Activated B cell treated with CpG ODN at 0.5 μM for 24 hours (primary cell): ENCODE measurements around the gene C5orf47. TPM values are rescaled to one million over a fixed set of nuclear protein-coding genes. Genes with fewer than 3 reads are reported as not detected.

Source experiments
- ATAC-seq: fragments of 200-7000 bp; cut with Tn5 transposase; one replicate; pipeline ENCODE4 v1.10.0; 2021; ENCODE audit warnings: low read depth, mild to moderate bottlenecking, moderate library complexity
- CTCF ChIA-PET: fragments of 350-600 bp; sonication (Branson Sonifier 250); formaldehyde crosslinking; loops from one replicate; lab custom pipeline; 2021; ENCODE audit warnings: antibody characterized with exemption; lab: Charles Lee
- POLR2A ChIA-PET: fragments of 350-600 bp; sonication (Branson Sonifier 250); formaldehyde crosslinking; loops from one replicate; lab custom pipeline; 2021; ENCODE audit warnings: antibody characterized with exemption; lab: Charles Lee
- DNase-seq: peaks from one replicate; pipeline ENCODE4 v3.0.0; 2022
- H3K27ac Mint-ChIP-seq: one replicate; pipeline ENCODE4 v1.8.0; 2020; ENCODE audit warnings: mixed read lengths
- H3K27me3 Mint-ChIP-seq: one replicate; pipeline ENCODE4 v1.8.0; 2021; ENCODE audit warnings: mixed read lengths
- H3K36me3 Mint-ChIP-seq: one replicate; pipeline ENCODE4 v1.8.0; 2021; ENCODE audit warnings: low read depth, mixed read lengths
- H3K4me1 Mint-ChIP-seq: one replicate; pipeline ENCODE4 v1.8.0; 2021; ENCODE audit warnings: mixed read lengths
- H3K4me3 Mint-ChIP-seq: one replicate; pipeline ENCODE4 v1.8.0; 2020; ENCODE audit warnings: mild to moderate bottlenecking, mixed read lengths
- H3K9me3 Mint-ChIP-seq: one replicate; pipeline ENCODE4 v1.8.0; 2020; ENCODE audit warnings: mixed read lengths
- CTCF ChIP-seq: fragments of 200-600 bp; IDR thresholded peaks from one replicate; pipeline ENCODE4 v1.8.0; 2022; ENCODE audit warnings: antibody characterized with exemption, mild to moderate bottlenecking
- intact Hi-C: fragments of 100-400 bp; cut with micrococcal nuclease; formaldehyde crosslinking; loops from one replicate; pipeline ENCODE4 v1.15.1; 2024
- total RNA-seq: library from RNA; stranded (reverse); gene quantifications from 2 replicates; pipeline ENCODE4 v1.2.3, GENCODE V29; 2022

Gene C5orf47
- total RNA-seq, 1 donor from 2014 or later: not detected

DNA sequence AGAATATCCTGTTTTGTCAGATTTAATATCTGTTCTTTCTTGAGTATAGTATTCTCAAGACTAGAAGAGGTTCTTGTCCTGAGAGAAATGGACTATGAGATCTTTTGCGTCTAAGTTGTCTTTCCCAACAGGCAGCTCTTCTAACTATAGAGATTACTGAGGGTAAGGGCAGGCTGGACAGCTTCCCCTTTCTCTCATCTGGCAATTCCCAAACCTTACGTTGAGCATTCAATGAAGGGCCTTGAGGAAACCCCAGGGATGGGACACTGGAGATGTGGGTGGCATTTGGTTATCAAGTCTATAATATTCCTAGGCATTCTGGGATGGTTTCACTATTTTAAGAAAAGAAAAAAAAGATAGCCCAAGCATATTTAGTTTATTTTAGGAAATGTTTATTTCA lies 28.0 kb upstream of the C5orf47 start:
- Mint-ChIP-seq H3K27ac (no peak overlapping the region), H3K4me3 (no peak overlapping the region), H3K4me1 (no peaks in the 10 kb centered on the region), H3K9me3 (no peaks in the 10 kb centered on the region), H3K27me3 (no peaks in the 10 kb centered on the region), H3K36me3 (peaks cover 16% of the 10 kb centered on the region)
- CTCF ChIA-PET: interaction anchor here (2.5 kb wide), 1 partner anchor 345 kb away, joined by 6 read pairs; no protein-coding TSS in a partner anchor
- DNase-seq: no peak
- intact Hi-C loops: no loop called here
- no peak for TF ChIP-seq CTCF
- POLR2A ChIA-PET: no interaction called here
- no peak for ATAC-seq

- POLR2A ChIA-PET: no interaction called here
- intact Hi-C loops: no loop called here
These were observed 27.6 kb upstream of the C5orf47 start for GRCh38 chr5:173961418-173961817.

GRCh38 chr5:173962436-173962972 lies 26.5 kb upstream of the C5orf47 start:
- ChIA-PET CTCF (interaction anchor here (2.5 kb wide), 1 partner anchor 347 kb away, joined by 6 read pairs; no protein-coding TSS in a partner anchor), POLR2A (no interaction called here)
- peaks cover 12% of the 10 kb centered on the region for H3K36me3 Mint-ChIP-seq
- intact Hi-C loops: no loop called here
- no peaks in the 10 kb centered on the region for H3K9me3 Mint-ChIP-seq
- H3K27ac Mint-ChIP-seq: no peak overlapping the region
- TF ChIP-seq CTCF: no peak
- H3K4me1 Mint-ChIP-seq: no peaks in the 10 kb centered on the region
- no peaks in the 10 kb centered on the region for H3K27me3 Mint-ChIP-seq
- H3K4me3 Mint-ChIP-seq: no peak overlapping the region
- no peak for ATAC-seq
- DNase-seq: no peak

More at GRCh38 chr5:173961418-173961817, 27.6 kb upstream of the C5orf47 start:
- no peak for DNase-seq
- Mint-ChIP-seq H3K4me3 (no peak overlapping the region), H3K36me3 (peaks cover 13% of the 10 kb centered on the region), H3K27me3 (no peaks in the 10 kb centered on the region), H3K27ac (no peak overlapping the region), H3K4me1 (no peaks in the 10 kb centered on the region), H3K9me3 (no peaks in the 10 kb centered on the region)
- ATAC-seq: no peak
- CTCF ChIA-PET: interaction anchor here (2.5 kb wide), 1 partner anchor 346 kb away, joined by 6 read pairs; no protein-coding TSS in a partner anchor
- TF ChIP-seq CTCF: no peak

DNA sequence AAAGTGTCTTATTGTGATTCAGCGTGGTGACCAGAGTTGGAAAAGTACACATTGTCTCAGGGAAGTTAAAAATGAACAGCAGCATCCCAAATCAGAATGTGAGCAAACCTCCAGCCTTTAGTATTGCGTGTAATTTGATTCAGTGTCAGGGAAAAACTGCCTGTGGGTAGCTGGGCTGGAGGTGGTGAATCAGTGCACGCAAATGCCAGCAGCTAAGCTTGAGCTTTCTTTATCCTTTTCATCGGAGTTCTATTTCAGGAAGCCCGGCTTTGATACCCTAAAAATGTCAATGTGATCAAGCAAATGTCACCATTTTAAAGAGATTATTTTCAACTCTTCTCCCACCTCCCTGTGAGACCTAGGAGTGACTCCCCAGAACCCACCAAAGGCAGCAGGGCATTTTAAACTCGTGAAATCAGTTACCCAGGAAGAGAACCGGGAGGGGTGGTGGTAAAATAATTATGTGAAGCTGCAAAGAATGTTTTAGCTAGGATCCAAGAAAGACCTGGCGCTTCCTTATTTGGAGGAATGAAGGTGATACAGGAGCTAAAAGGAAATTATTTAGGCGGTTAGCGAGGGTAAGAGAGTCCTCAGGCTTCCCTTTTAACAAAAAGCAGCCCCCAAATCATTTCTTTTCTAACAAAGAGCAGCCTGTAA lies 25.7 kb upstream of the C5orf47 start:
- H3K4me1 Mint-ChIP-seq: no peaks in the 10 kb centered on the region
- CTCF ChIA-PET: interaction anchor here (1.1 kb wide), 1 partner anchor 38 kb away, joined by 4 read pairs; no protein-coding TSS in a partner anchor
- H3K4me3 Mint-ChIP-seq: no peak overlapping the region
- no peak for DNase-seq
- no peak overlapping the region for H3K27ac Mint-ChIP-seq
- no peaks in the 10 kb centered on the region for H3K9me3 Mint-ChIP-seq
- POLR2A ChIA-PET: no interaction called here
- H3K36me3 Mint-ChIP-seq: peaks cover 6% of the 10 kb centered on the region
- no peak for ATAC-seq
- intact Hi-C loops: no loop called here
- H3K27me3 Mint-ChIP-seq: no peaks in the 10 kb centered on the region
- no peak for TF ChIP-seq CTCF

DNA sequence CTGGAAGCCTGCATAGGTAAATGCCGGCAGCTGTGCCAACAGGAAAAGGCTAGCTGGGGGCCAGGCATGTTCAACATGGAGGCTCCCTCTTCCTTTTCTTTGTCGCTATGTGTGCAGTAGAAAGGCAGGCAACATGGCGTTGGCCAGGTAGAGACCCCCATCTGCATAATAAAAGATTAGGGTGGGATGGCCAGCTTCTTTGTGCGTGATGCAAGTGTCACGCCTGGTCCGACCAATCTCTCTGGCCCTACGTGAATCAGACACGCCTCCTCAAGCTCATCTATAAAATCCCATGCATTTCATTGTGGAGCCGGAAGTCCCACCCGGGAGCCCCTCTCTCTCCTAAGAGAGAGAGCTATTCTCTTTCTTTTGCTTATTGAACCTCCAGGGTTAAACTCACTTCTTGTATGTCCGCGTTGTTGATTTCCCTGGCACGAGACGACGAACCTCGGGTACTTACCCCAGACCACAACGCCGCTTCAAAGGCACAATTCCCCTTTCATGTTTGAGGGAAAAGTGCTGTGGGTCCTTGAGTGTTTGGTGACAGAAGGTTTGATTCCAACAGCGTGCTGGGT lies 25.0 kb upstream of the C5orf47 start:
- Mint-ChIP-seq H3K36me3 (peaks cover 6% of the 10 kb centered on the region), H3K9me3 (no peaks in the 10 kb centered on the region), H3K4me1 (no peaks in the 10 kb centered on the region), H3K27ac (no peak overlapping the region), H3K4me3 (no peak overlapping the region), H3K27me3 (no peaks in the 10 kb centered on the region)
- POLR2A ChIA-PET: no interaction called here
- intact Hi-C loops: no loop called here
- TF ChIP-seq CTCF: no peak
- DNase-seq: no peak
- CTCF ChIA-PET: interaction anchor here (1.1 kb wide), 1 partner anchor 39 kb away, joined by 4 read pairs; no protein-coding TSS in a partner anchor
- ATAC-seq: no peak
